Measurements from ENCODE around the gene DUOXA2. TPM values are rescaled to one million over a fixed set of nuclear protein-coding genes. Genes with fewer than 3 reads are reported as not detected.
"Not testable (repeated sequence)": the region's sequence is repeated elsewhere in the genome, so short reads cannot be mapped to it uniquely, and the experiment has no call there.

DUOXA2 gene
- total and polyA plus RNA-seq, 2 experiments from 2014 or later: not detected

DNA sequence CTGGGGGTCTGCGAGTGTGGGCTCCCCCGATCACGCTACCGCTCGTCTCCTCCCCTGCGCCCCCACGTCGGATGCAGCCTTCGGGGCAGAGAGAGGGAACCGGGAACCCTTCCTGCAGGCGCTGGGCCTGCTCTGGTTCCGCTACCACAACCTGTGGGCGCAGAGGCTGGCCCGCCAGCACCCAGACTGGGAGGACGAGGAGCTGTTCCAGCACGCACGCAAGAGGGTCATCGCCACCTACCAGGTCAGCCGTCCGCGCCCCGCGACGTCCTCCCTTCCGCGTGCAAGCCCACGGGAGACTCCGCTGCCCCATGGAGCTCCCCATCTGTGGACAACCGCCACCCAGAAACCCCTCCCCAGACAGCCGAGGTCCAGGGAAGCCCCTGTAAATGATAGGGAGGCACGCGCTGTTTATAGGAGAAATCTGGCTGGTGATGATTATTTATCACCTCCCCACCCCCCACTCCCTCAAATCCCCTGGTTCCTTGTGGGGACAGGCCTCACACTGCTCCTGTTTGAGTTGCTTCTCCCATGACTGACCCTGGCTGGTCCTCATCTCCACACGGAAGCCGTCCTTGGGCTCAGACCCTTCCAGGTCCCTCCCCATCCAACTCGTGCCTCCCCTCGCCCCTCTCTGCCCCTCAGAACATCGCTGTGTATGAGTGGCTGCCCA, 21.7 kb downstream of the DUOXA2 start:
- H3K4me2 ChIP-seq: peak overlapping the region; percentile 73
- H3K9me3 Mint-ChIP-seq: not testable (repeated sequence)
- H3K4me3 Mint-ChIP-seq: peak overlapping the region; percentile 66

GRCh38 chr15:45136378-45136764, 22.2 kb downstream of the DUOXA2 start:
- H3K4me1 ChIP-seq (ENCODE audit: insufficient read depth): no peaks in the 10 kb centered on the region
- H3K27me3 Mint-ChIP-seq (ENCODE audit: insufficient read depth, low read depth, poor library complexity): peaks cover 50% of the 10 kb centered on the region
- no peaks in the 10 kb centered on the region; the same call in 2 of the 3 replicates for H3K9me3 Mint-ChIP-seq
- no peaks in the 10 kb centered on the region for H3K79me2 ChIP-seq (replicated peaks; ENCODE audit: insufficient read depth)
- no peaks in the 10 kb centered on the region for H3K9me2 ChIP-seq (ENCODE audit: insufficient read depth)
- no peak overlapping the region for H3K27ac Mint-ChIP-seq
- H3K4me1 Mint-ChIP-seq: peaks cover 3% of the 10 kb centered on the region; the same call in 2 of the 3 replicates
- DNase-seq (ENCODE audit: low spot score): peak; percentile 76
- peaks cover 70% of the 10 kb centered on the region for H3K27me3 ChIP-seq (ENCODE audit: insufficient read depth)
- H2AFZ ChIP-seq: no peak overlapping the region
- H3K36me3 Mint-ChIP-seq (ENCODE audit: low read depth): no peaks in the 10 kb centered on the region; the same call in 2 of the 3 replicates
- H3K27ac ChIP-seq (ENCODE audit: low read depth): no peak overlapping the region
- peak overlapping the region; percentile 44 for H3K4me3 ChIP-seq
- H3K4me3 Mint-ChIP-seq: peak overlapping the region; percentile 66
- TF ChIP-seq ZNF462 (CRISPR knock-in tag; IDR thresholded peaks at IDR 0.05): no peak
- no peak for TF ChIP-seq NANOG (IDR thresholded peaks at IDR 0.05; ENCODE audit: borderline replicate concordance)
- peak; percentile 58 to 71 for TF ChIP-seq CTCF (conservative IDR thresholded peaks at IDR 0.05; ENCODE audit: low read depth in 2 of 2)
- peak; percentile 55 for ATAC-seq
- peak overlapping the region; percentile 73 for H3K4me2 ChIP-seq
- no peaks in the 10 kb centered on the region; the same call in 1 of the 2 replicates for H4K20me1 ChIP-seq (replicated peaks; ENCODE audit: insufficient read depth)
- H3K36me3 ChIP-seq (ENCODE audit: insufficient read depth): no peaks in the 10 kb centered on the region
- H3F3A ChIP-seq (replicated peaks; ENCODE audit: low read depth): no peaks in the 10 kb centered on the region

More for the DNA sequence above, 21.7 kb downstream of the DUOXA2 start:
- H4K20me1 ChIP-seq (replicated peaks; ENCODE audit: insufficient read depth); H2AFZ ChIP-seq; H3K4me1 Mint-ChIP-seq; H3K79me2 ChIP-seq (replicated peaks; ENCODE audit: insufficient read depth); H3K4me1 ChIP-seq (ENCODE audit: insufficient read depth); H3K27ac ChIP-seq (ENCODE audit: low read depth); H3F3A ChIP-seq (replicated peaks; ENCODE audit: low read depth); H3K27ac Mint-ChIP-seq; DNase-seq (ENCODE audit: low spot score); H3K36me3 ChIP-seq (ENCODE audit: insufficient read depth); H3K36me3 Mint-ChIP-seq (ENCODE audit: low read depth); H3K9me2 ChIP-seq (ENCODE audit: insufficient read depth): not testable (repeated sequence)
- peaks cover 54% of the 10 kb centered on the region for H3K27me3 Mint-ChIP-seq (ENCODE audit: insufficient read depth, low read depth, poor library complexity)
- peak; percentile 36 for ATAC-seq
- peak; percentile 61 for TF ChIP-seq EZH2 (IDR thresholded peaks at IDR 0.05; ENCODE audit: low read depth, unreplicated experiment)
- Histone ChIP-seq H3K27me3 (ENCODE audit: insufficient read depth) (peaks cover 76% of the 10 kb centered on the region), H3K4me3 (peak overlapping the region; percentile 56)
